HCT116 (cell line): Measurements from ENCODE around the gene ASCL4.

Experiments used
- EZH2phosphoT487 ChIP-seq: fragments of 200-600 bp; IDR thresholded peaks from 2 replicates; pipeline ENCODE4 v1.6.1; 2018; ENCODE audit warnings: antibody characterized with exemption, borderline replicate concordance
- MAX ChIP-seq: IDR thresholded peaks from 2 replicates; pipeline ENCODE4 v1.6.1; 2012
- POLR2A ChIP-seq: IDR thresholded peaks from 2 replicates; pipeline ENCODE4 v1.7.0; 2011; ENCODE audit warnings: borderline replicate concordance; ENCODE audit not compliant: insufficient read depth, insufficient read length; ENCODE audit errors: extremely low read depth
- POLR2AphosphoS5 ChIP-seq: IDR thresholded peaks from 2 replicates; pipeline ENCODE4 v1.6.1; 2011; ENCODE audit warnings: mild to moderate bottlenecking, low read depth, low read length, moderate library complexity
- RAD21 ChIP-seq: IDR thresholded peaks from 2 replicates; pipeline ENCODE4 v1.6.1; 2012; ENCODE audit warnings: low read depth, mild to moderate bottlenecking
- SIN3A ChIP-seq: IDR thresholded peaks from 2 replicates; pipeline ENCODE4 v1.6.1; 2012; ENCODE audit warnings: low read depth
- SP1 ChIP-seq: IDR thresholded peaks from 2 replicates; pipeline ENCODE4 v1.6.1; 2012; ENCODE audit warnings: low read depth
- TCF7L2 ChIP-seq: IDR thresholded peaks from 2 replicates; pipeline ENCODE4 v1.7.0; 2011; ENCODE audit warnings: borderline replicate concordance, inconsistent platforms; ENCODE audit not compliant: insufficient read depth, insufficient read length; ENCODE audit errors: extremely low read depth
- TF ChIP-seq, protein P1 (sequence below), 3 experiments: fragments of 200-600 bp in 1 of 3; sonication (generic) in 1 of 3; IDR thresholded peaks in 2 of 3; conservative IDR thresholded peaks in 1 of 3; 2 replicates each; pipeline ENCODE4 v1.5.1; 2012 to 2017; ENCODE audit warnings: low read depth in 2 of 3, low read length in 2 of 3, antibody characterized with exemption in 1 of 3, borderline replicate concordance in 1 of 3, control low read depth in 1 of 3, mild to moderate bottlenecking in 1 of 3, mixed read lengths in 1 of 3, mixed run types in 1 of 3, moderate library complexity in 1 of 3; ENCODE audit not compliant: insufficient read depth in 1 of 3

DNA sequence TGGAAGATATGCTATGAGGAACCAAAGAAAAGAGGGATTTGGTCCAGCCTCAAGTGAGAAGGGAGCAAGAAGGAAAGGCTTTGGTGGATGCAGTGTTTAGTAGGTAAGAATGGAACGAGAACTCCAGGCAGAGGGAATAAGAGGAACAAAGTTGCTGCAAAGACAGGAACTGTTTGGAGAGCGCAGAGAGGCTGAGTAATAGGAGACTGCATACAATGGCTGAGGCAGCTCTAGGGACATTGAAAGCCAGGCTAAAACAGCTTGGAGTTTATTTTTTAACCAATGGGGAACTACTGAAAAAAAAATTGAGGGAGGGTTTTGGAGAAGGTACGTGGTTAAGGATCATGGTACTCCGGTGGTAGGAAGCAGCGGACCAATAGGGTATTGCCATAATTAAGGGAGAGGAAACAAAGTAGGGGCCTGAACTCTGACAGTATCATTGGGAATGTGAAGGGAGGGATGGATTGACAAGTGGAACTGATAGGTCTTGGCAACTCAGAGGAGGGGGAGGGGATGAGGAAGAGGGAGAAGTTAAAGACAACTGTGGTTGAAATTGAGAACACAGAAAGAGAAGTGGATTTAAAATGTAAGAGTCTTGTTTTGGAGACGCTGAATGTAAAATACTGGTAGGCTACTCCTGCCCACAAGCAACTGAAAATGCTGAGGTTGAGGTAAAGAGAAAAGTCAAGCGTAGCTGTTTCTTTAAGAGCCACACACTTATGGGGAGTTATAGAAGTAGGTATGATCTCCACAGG lies 4.8 kb downstream of the ASCL4 start:
- no peak for TF ChIP-seq RAD21
- TF ChIP-seq, protein P1, sequence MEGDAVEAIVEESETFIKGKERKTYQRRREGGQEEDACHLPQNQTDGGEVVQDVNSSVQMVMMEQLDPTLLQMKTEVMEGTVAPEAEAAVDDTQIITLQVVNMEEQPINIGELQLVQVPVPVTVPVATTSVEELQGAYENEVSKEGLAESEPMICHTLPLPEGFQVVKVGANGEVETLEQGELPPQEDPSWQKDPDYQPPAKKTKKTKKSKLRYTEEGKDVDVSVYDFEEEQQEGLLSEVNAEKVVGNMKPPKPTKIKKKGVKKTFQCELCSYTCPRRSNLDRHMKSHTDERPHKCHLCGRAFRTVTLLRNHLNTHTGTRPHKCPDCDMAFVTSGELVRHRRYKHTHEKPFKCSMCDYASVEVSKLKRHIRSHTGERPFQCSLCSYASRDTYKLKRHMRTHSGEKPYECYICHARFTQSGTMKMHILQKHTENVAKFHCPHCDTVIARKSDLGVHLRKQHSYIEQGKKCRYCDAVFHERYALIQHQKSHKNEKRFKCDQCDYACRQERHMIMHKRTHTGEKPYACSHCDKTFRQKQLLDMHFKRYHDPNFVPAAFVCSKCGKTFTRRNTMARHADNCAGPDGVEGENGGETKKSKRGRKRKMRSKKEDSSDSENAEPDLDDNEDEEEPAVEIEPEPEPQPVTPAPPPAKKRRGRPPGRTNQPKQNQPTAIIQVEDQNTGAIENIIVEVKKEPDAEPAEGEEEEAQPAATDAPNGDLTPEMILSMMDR (IDR thresholded peaks at IDR 0.05 in 2 of 3, conservative IDR thresholded peaks at IDR 0.05 in 1 of 3; ENCODE audit: borderline replicate concordance in 1 of 3, insufficient read depth in 1 of 3, low read depth in 2 of 3, low read length in 2 of 3), result no peak
- no peak for TF ChIP-seq POLR2A
- no peak for TF ChIP-seq SIN3A
- TF ChIP-seq TCF7L2, result no peak
- no peak for TF ChIP-seq SP1
- TF ChIP-seq EZH2phosphoT487, result no peak
- TF ChIP-seq MAX, result no peak
- TF ChIP-seq POLR2AphosphoS5, result no peak
